Measurements from ENCODE around the gene MGMT. TPM values are rescaled to one million over a fixed set of nuclear protein-coding genes. Genes with fewer than 3 reads are reported as not detected.

The MGMT gene
- total and polyA plus RNA-seq, 2 donors (not counting 3 experiments of a cell fraction or from before 2014, with no cell fraction given) = 15.0 to 15.2 TPM

DNA sequence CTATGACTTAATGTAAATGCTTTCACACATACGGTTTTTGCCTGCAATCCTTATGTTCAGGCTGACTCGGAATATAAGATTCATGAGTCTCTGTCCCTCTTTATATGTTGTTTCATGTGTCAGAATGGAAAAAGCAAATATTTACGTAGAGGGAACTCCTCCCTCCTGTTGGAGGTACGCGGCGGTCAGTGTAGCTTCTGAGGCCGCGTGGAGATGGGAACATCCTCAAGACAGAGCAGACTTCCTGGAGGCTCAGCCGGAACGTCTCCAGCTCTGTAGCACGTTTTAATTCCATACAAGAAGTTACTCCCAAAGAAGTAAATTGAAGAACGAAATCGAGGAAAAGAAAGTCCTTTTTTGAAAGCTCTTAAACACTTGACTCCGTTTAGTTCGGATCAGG lies 248.8 kb downstream of the MGMT start:
- no peak overlapping the region for H3K4me3 ChIP-seq (replicated peaks in 1 of 3; ENCODE audit: insufficient read depth in 1 of 3, low read depth in 1 of 3, low read length in 3 of 3)
- H3K9me1 ChIP-seq (replicated peaks; ENCODE audit: control insufficient read depth, extremely low read depth, insufficient read depth, low read length) = no peaks in the 10 kb centered on the region
- H3K36me3 ChIP-seq (ENCODE audit: control insufficient read depth in 2 of 2, extremely low read depth in 1 of 2, insufficient read depth in 2 of 2, low read length in 2 of 2) = no peaks in the 10 kb centered on the region
- no TSS peak for BruUV-seq (replicated peaks)
- H3K9me3 ChIP-seq (replicated peaks; ENCODE audit: control insufficient read depth, insufficient read depth, low read length) = peaks cover 3% of the 10 kb centered on the region
- no peaks in the 10 kb centered on the region for H3K27me3 ChIP-seq (ENCODE audit: control insufficient read depth in 2 of 2, insufficient read depth in 2 of 2, low read length in 2 of 2)
- no peaks in the 10 kb centered on the region for H4K20me1 ChIP-seq (replicated peaks; ENCODE audit: control insufficient read depth, extremely low read depth, insufficient read depth, low read length)
- no peak for TF ChIP-seq POLR2AphosphoS5 (IDR thresholded peaks at IDR 0.05; ENCODE audit: insufficient read depth, low read depth, low read length)
- TF ChIP-seq EZH2 (IDR thresholded peaks at IDR 0.05; ENCODE audit: borderline replicate concordance, low read depth, low read length, severe bottlenecking) = no peak
- TF ChIP-seq POLR2A (IDR thresholded peaks at IDR 0.05; ENCODE audit: low read depth, low read length) = no peak
- no peak for TF ChIP-seq JUN (IDR thresholded peaks at IDR 0.05; ENCODE audit: borderline replicate concordance, insufficient read depth, insufficient read length, low read depth)
- TF ChIP-seq, protein P1, sequence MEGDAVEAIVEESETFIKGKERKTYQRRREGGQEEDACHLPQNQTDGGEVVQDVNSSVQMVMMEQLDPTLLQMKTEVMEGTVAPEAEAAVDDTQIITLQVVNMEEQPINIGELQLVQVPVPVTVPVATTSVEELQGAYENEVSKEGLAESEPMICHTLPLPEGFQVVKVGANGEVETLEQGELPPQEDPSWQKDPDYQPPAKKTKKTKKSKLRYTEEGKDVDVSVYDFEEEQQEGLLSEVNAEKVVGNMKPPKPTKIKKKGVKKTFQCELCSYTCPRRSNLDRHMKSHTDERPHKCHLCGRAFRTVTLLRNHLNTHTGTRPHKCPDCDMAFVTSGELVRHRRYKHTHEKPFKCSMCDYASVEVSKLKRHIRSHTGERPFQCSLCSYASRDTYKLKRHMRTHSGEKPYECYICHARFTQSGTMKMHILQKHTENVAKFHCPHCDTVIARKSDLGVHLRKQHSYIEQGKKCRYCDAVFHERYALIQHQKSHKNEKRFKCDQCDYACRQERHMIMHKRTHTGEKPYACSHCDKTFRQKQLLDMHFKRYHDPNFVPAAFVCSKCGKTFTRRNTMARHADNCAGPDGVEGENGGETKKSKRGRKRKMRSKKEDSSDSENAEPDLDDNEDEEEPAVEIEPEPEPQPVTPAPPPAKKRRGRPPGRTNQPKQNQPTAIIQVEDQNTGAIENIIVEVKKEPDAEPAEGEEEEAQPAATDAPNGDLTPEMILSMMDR (IDR thresholded peaks at IDR 0.05; ENCODE audit: extremely low read depth in 1 of 2, insufficient read depth in 1 of 2, low read depth in 1 of 2, low read length in 2 of 2) = no peak
- TF ChIP-seq, protein P2, sequence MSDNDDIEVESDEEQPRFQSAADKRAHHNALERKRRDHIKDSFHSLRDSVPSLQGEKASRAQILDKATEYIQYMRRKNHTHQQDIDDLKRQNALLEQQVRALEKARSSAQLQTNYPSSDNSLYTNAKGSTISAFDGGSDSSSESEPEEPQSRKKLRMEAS (IDR thresholded peaks at IDR 0.05; ENCODE audit: insufficient read depth, insufficient read length) = no peak
- no peak for TF ChIP-seq GATA2 (IDR thresholded peaks at IDR 0.05; ENCODE audit: insufficient read depth, insufficient read length, low read depth, low read length)
- TF ChIP-seq FOS (IDR thresholded peaks at IDR 0.05; ENCODE audit: borderline replicate concordance, insufficient read depth, low read length) = no peak
- no peak for TF ChIP-seq MYC (IDR thresholded peaks at IDR 0.05; ENCODE audit: low read depth, low read length)
- POLR2A ChIA-PET = no interaction called here
- FAIRE-seq (no peak), DNase-seq (ENCODE audit: low read depth, low spot score) (no peak)
- intact Hi-C loops (cut with micrococcal nuclease) (no loop called here), dilution Hi-C loops (cut with MboI; ENCODE audit: extremely low pct_ligation_motif_present, low sequenced_read_pairs) (no loop called here)
- H3K79me2 ChIP-seq (ENCODE audit: control insufficient read depth, insufficient read depth, low read length) = no peaks in the 10 kb centered on the region
- no peak overlapping the region for H3K4me2 ChIP-seq (ENCODE audit: insufficient read depth, low read length)
- H3K27ac ChIP-seq (ENCODE audit: insufficient read depth, low read depth, low read length) = no peak overlapping the region
- no peak overlapping the region for H3K9ac ChIP-seq (replicated peaks; ENCODE audit: extremely low read depth, insufficient read depth, low read length)
- CTCF ChIA-PET = no interaction called here
- H3K4me1 ChIP-seq (ENCODE audit: control insufficient read depth, extremely low read depth, insufficient read depth, low read length) = no peaks in the 10 kb centered on the region
- H2AFZ ChIP-seq (ENCODE audit: low read depth, low read length) = no peak overlapping the region
